Body of pancreas (tissue), 4 donors: Measurements from ENCODE around the gene HOTAIR. TPM values are rescaled to one million over a fixed set of nuclear protein-coding genes. Genes with fewer than 3 reads are reported as not detected.

Experiments
- ATAC-seq: fragments of 150-250 bp; one replicate; pipeline ENCODE4 v1.9.1; 2016
- DNase-seq, 4 donors: peaks; one replicate each; pipeline ENCODE4 v3.0.0-alpha.2; 2019
- H3K27ac ChIP-seq, 4 donors: fragments of 200-600 bp; sonication (generic); 1 replicate in 3 of 4; 2 replicates in 1 of 4; pipeline versions ENCODE4 v1.5.1 to v1.6.1; 2016 to 2019; ENCODE audit warnings: mild to moderate bottlenecking in 1 of 4, mixed read lengths in 1 of 4, moderate library complexity in 1 of 4
- H3K27me3 ChIP-seq, 2 donors: fragments of 200-600 bp; sonication (generic); one replicate each; pipeline ENCODE4 v1.6.0; 2016; ENCODE audit warnings: mild to moderate bottlenecking in 1 of 2
- H3K36me3 ChIP-seq, 2 donors: fragments of 200-600 bp; sonication (generic); replicated peaks in 1 of 2; 2 replicates each; pipeline ENCODE4 v1.5.1; 2016; ENCODE audit warnings: low read depth in 2 of 2; ENCODE audit not compliant: insufficient read depth in 1 of 2
- H3K4me1 ChIP-seq: fragments of 200-600 bp; sonication (generic); one replicate; pipeline ENCODE4 v1.6.0; 2016
- H3K4me3 ChIP-seq, 2 donors: fragments of 200-600 bp; sonication (generic); 1 replicate in 1 of 2; 2 replicates in 1 of 2; pipeline ENCODE4 v1.5.1; 2016 to 2019
- H3K9me3 ChIP-seq, 3 donors: fragments of 200-600 bp; sonication (generic); 1 replicate in 2 of 3; 2 replicates in 1 of 3; pipeline ENCODE4 v1.5.1; 2016
- POLR2A ChIP-seq, 3 donors: fragments of 450-650 bp; IDR thresholded peaks; one replicate each; pipeline ENCODE4 v1.6.1; 2016; ENCODE audit warnings: antibody characterized with exemption in 3 of 3, mild to moderate bottlenecking in 2 of 3
- WGBS, 2 donors: methylation state at CpG; one replicate each; pipeline ENCODE4 v1.1.5; 2017; 5-methylcytosine and 5-hydroxymethylcytosine counted together
- intact Hi-C: fragments of 100-400 bp; cut with DNase I; formaldehyde crosslinking; loops from one replicate; pipeline ENCODE4 v1.15.1; 2023
- total RNA-seq, 2 donors: library from RNA; depleted of rRNA; stranded (reverse); fragments of >200 nt; gene quantifications; one replicate each; pipeline ENCODE4 v1.1.0, GENCODE V29; 2016
- TF ChIP-seq, protein P1 (sequence below), 7 experiments: fragments of 450-650 bp in 4 of 7; fragments of 200-600 bp in 3 of 7; sonication (generic) in 3 of 7; IDR thresholded peaks; one replicate each; pipeline ENCODE4 v1.5.1; 2016 to 2019; ENCODE audit warnings: antibody characterized with exemption in 7 of 7

HOTAIR gene
- total RNA-seq, 2 donors from 2014 or later, result not detected

DNA sequence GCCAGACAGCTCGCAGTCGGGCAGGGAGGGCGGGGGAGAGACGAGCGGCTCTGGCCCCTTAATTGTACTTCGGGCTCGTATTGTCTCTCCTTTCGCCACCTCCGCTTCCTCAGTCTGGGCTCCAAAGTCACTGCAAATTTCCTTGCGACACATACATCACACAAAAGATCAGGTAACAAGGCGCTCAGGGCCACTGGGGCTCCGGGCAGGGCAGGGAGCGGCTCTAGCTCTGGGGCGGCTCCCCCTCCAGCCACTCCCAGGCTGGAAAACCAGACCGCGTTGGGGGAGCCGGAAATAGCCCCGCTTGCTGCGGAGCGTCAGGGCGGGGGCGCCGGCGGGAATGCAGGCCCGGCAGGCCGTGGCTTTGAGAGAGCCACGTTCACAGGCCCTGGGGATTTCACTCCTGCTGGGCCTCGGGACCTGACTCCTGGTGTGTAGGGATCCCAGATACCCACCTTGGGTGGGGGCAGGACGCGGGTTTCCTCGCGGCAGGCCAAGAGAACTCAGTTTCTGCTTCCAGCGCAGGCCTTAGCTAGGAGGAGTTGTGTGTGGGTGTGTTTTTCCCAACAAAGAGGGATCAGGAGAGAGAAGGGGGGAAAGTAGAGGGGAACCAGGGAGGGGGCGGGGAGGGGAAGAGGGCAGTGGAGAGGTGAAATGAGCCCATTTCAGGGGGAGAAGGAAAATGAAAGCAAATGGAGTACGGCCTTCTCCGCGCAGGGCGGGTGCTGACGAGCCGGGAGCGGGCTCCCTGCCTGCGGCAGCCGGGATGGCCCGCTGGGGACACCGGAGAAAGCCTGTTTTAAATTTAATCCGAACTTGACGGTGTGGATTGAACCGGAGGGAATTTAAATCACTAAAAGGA, 20.9 kb upstream of the HOTAIR start:
- peaks cover 11 to 77% of the 10 kb centered on the region in 2 donors for H3K27me3 ChIP-seq
- no peaks in the 10 kb centered on the region for H3K36me3 ChIP-seq
- peak; percentile 24 for ATAC-seq
- no peak overlapping the region for H3K4me3 ChIP-seq
- DNase-seq, result peak in 1 of 4 donors; percentile 40
- intact Hi-C loops, result no loop called here
- WGBS, 2 donors, result 13 to 16% methylated on average over 40 to 43 of the region's 48 CpGs
- H3K4me1 ChIP-seq, result peaks cover 45% of the 10 kb centered on the region
- H3K9me3 ChIP-seq, result no peaks in the 10 kb centered on the region
- TF ChIP-seq POLR2A (IDR thresholded peaks at IDR 0.05), result no peak
- TF ChIP-seq, protein P1, sequence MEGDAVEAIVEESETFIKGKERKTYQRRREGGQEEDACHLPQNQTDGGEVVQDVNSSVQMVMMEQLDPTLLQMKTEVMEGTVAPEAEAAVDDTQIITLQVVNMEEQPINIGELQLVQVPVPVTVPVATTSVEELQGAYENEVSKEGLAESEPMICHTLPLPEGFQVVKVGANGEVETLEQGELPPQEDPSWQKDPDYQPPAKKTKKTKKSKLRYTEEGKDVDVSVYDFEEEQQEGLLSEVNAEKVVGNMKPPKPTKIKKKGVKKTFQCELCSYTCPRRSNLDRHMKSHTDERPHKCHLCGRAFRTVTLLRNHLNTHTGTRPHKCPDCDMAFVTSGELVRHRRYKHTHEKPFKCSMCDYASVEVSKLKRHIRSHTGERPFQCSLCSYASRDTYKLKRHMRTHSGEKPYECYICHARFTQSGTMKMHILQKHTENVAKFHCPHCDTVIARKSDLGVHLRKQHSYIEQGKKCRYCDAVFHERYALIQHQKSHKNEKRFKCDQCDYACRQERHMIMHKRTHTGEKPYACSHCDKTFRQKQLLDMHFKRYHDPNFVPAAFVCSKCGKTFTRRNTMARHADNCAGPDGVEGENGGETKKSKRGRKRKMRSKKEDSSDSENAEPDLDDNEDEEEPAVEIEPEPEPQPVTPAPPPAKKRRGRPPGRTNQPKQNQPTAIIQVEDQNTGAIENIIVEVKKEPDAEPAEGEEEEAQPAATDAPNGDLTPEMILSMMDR (IDR thresholded peaks at IDR 0.05), result no peak
- no peak overlapping the region for H3K27ac ChIP-seq

DNA sequence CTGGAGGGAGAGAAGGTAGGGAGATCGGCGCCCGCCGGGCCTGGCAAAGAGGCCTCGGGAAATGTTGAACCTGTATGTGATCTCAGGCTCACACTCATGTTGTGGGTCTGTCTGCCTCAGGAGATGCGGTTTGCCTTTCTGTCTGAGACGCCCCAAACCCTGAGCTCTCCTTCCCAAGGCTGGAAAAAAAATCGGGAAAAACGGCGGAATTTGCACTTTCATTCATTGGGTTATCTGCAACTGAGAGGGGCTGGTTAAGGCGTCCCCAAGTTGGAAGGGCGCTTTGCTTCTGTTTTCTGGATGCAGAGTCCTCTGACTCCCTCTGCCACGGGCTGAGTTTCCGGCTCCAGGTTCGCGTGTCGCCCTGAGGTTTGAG, 20.2 kb upstream of the HOTAIR start:
- no peak overlapping the region for H3K27ac ChIP-seq
- H3K9me3 ChIP-seq, result no peaks in the 10 kb centered on the region
- DNase-seq (no peak), ATAC-seq (no peak)
- WGBS, 2 donors, result 9 to 11% methylated on average over 16 to 17 of the region's 17 CpGs
- no peak for TF ChIP-seq POLR2A (IDR thresholded peaks at IDR 0.05)
- TF ChIP-seq, protein P1 (IDR thresholded peaks at IDR 0.05), result no peak
- no peak overlapping the region for H3K4me3 ChIP-seq
- intact Hi-C loops, result no loop called here
- peaks cover 6 to 77% of the 10 kb centered on the region in 2 donors for H3K27me3 ChIP-seq
- no peaks in the 10 kb centered on the region for H3K36me3 ChIP-seq
- H3K4me1 ChIP-seq, result peaks cover 39% of the 10 kb centered on the region

DNA sequence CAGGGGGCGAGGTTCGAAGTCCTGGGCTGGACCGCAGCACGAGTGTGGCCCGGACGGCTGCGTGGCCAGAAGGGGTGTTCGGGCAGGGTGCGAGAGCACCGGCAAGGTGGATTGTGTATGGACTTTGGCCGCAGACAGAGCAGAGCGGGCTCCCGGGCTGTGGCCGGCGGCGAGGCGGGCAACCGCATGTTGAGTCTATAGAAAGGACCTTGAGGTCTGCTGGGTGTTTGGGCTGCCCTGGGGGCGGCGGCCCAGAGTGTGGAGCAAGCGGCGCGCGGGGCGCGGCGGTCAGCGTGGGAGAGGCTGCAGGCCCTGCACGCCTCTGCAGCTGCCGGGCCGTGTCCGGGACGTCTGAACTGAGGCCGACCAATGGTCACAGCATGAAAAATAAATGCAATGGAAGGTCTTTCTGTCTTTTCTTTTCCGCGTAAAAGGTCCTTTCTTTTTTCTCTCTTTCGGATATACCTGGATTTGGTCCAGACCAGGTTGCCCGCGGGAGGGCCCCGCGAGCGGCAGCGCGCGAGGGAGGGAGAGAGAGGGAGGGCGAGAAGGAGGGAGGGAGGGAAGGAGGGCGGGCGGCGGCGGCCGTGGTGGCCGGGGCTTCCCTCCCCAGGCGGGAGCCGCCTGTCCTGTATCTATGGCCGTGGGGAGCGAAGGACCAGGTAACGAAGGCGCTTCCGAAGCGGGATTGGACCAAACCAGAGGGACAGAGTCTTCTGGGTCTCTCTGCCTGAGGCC, 19.7 kb upstream of the HOTAIR start:
- Histone ChIP-seq H3K36me3 (no peaks in the 10 kb centered on the region), H3K27me3 (peaks cover 6 to 79% of the 10 kb centered on the region in 2 donors), H3K4me1 (peaks cover 36% of the 10 kb centered on the region), H3K9me3 (no peaks in the 10 kb centered on the region), H3K4me3 (no peak overlapping the region), H3K27ac (no peak overlapping the region)
- ATAC-seq (peak; percentile 37), DNase-seq (peak in 1 of 4 donors; percentile 41)
- intact Hi-C loops, result no loop called here
- TF ChIP-seq, protein P1 (IDR thresholded peaks at IDR 0.05), result no peak
- no peak for TF ChIP-seq POLR2A (IDR thresholded peaks at IDR 0.05)
- 2 to 5% methylated on average over 28 to 60 of the region's 60 CpGs for WGBS, 2 donors

DNA sequence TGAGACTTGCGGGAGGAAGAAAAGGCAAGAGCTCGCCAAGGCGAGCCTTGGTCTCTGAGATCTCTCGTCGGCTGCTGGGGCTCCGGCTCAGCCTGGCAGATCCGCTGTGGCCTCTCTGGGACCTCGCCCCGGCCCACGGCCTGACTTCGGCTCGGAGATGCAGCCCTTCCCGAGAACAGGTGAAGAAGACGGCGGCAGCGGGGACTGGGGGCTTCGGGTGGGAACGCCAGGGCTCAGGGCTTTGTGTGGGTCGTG, 19.2 kb upstream of the HOTAIR start:
- 13 to 18% methylated on average over 9 to 19 of the region's 19 CpGs for WGBS, 2 donors
- Histone ChIP-seq H3K4me1 (peaks cover 40% of the 10 kb centered on the region), H3K27me3 (peaks cover 6 to 81% of the 10 kb centered on the region in 2 donors), H3K36me3 (no peaks in the 10 kb centered on the region), H3K27ac (no peak overlapping the region), H3K4me3 (no peak overlapping the region), H3K9me3 (no peaks in the 10 kb centered on the region)
- no peak for DNase-seq
- TF ChIP-seq, protein P1 (IDR thresholded peaks at IDR 0.05), result no peak
- TF ChIP-seq POLR2A (IDR thresholded peaks at IDR 0.05), result no peak
- ATAC-seq, result no peak
- intact Hi-C loops, result no loop called here
